GM23338 (cell line): ENCODE data around the gene GRIFIN. TPM values are rescaled to one million over a fixed set of nuclear protein-coding genes. Genes with fewer than 3 reads are reported as not detected.

Source experiments
- ATAC-seq: fragments of 200-7000 bp; cut with Tn5 transposase; 3 replicates; pipeline ENCODE4 v1.9.1; 2020
- DNase-seq: peaks from one replicate; pipeline ENCODE4 v3.0.0-alpha.2; 2015; ENCODE audit warnings: low spot score
- H2AFZ ChIP-seq: fragments of 200-600 bp; sonication (generic); 2 replicates; pipeline ENCODE4 v1.8.0; 2016; ENCODE audit warnings: antibody characterized with exemption, mild to moderate bottlenecking, moderate library complexity
- H3F3A ChIP-seq: fragments of 200-600 bp; sonication (generic); replicated peaks from 2 replicates; pipeline ENCODE4 v1.8.0; 2017; ENCODE audit warnings: antibody characterized with exemption, mixed run types, low read depth
- H3K27ac ChIP-seq: fragments of 200-600 bp; sonication (generic); 2 replicates; pipeline ENCODE4 v1.6.1; 2016; ENCODE audit warnings: low read depth
- H3K27me3 ChIP-seq: fragments of 200-600 bp; sonication (generic); 2 replicates; pipeline ENCODE4 v1.8.0; 2016; ENCODE audit warnings: mild to moderate bottlenecking, mixed run types, moderate library complexity; ENCODE audit not compliant: insufficient read depth
- H3K36me3 ChIP-seq: fragments of 200-600 bp; sonication (generic); 2 replicates; pipeline ENCODE4 v1.8.0; 2016; ENCODE audit warnings: mild to moderate bottlenecking; ENCODE audit not compliant: insufficient read depth
- H3K4me1 ChIP-seq: fragments of 200-600 bp; sonication (generic); 2 replicates; pipeline ENCODE4 v1.8.0; 2016; ENCODE audit warnings: mild to moderate bottlenecking, moderate library complexity; ENCODE audit not compliant: insufficient read depth
- H3K4me2 ChIP-seq: fragments of 200-600 bp; sonication (generic); 2 replicates; pipeline ENCODE4 v1.7.1; 2017; ENCODE audit warnings: mixed run types
- H3K4me3 ChIP-seq: fragments of 200-600 bp; sonication (generic); 2 replicates; pipeline ENCODE4 v1.6.1; 2016; ENCODE audit warnings: mixed run types
- H3K79me2 ChIP-seq: fragments of 200-600 bp; sonication (generic); replicated peaks from 2 replicates; pipeline ENCODE4 v1.8.0; 2017; ENCODE audit warnings: mild to moderate bottlenecking; ENCODE audit not compliant: insufficient read depth
- H3K9me2 ChIP-seq: fragments of 200-600 bp; sonication (generic); 2 replicates; pipeline ENCODE4 v1.8.0; 2017; ENCODE audit not compliant: insufficient read depth
- H4K20me1 ChIP-seq: fragments of 200-600 bp; sonication (generic); replicated peaks from 2 replicates; pipeline ENCODE4 v1.8.0; 2017; ENCODE audit warnings: mild to moderate bottlenecking; ENCODE audit not compliant: insufficient read depth
- H3K27ac Mint-ChIP-seq: 2 replicates; pipeline ENCODE4 v1.8.0; 2020; ENCODE audit warnings: inconsistent platforms, mild to moderate bottlenecking, moderate library complexity, mixed read lengths
- H3K27me3 Mint-ChIP-seq: 3 replicates; pipeline ENCODE4 v1.8.0; 2022; ENCODE audit warnings: low read depth, mild to moderate bottlenecking, moderate library complexity, mixed read lengths, inconsistent platforms; ENCODE audit not compliant: insufficient read depth, poor library complexity
- H3K36me3 Mint-ChIP-seq: 3 replicates; pipeline ENCODE4 v1.8.0; 2021; ENCODE audit warnings: low read depth, mild to moderate bottlenecking, inconsistent platforms, moderate library complexity, mixed read lengths
- H3K4me1 Mint-ChIP-seq: 3 replicates; pipeline ENCODE4 v1.8.0; 2020; ENCODE audit warnings: mild to moderate bottlenecking, inconsistent platforms, mixed read lengths
- H3K4me3 Mint-ChIP-seq: 3 replicates; pipeline ENCODE4 v1.8.0; 2021; ENCODE audit warnings: moderate library complexity, mild to moderate bottlenecking, inconsistent platforms, mixed read lengths
- H3K9me3 Mint-ChIP-seq: 3 replicates; pipeline ENCODE4 v1.8.0; 2020; ENCODE audit warnings: moderate library complexity, mild to moderate bottlenecking, inconsistent platforms, mixed read lengths
- CTCF ChIP-seq, 2 experiments: fragments of 200-600 bp in 1 of 2; sonication (generic) in 1 of 2; conservative IDR thresholded peaks; 2 replicates each; pipeline versions ENCODE4 v1.5.1 to v1.6.1; 2016 to 2017; ENCODE audit warnings: antibody characterized with exemption in 2 of 2, low read depth in 2 of 2, mild to moderate bottlenecking in 2 of 2, moderate library complexity in 1 of 2
- EZH2phosphoT487 ChIP-seq: fragments of 200-600 bp; sonication (generic); IDR thresholded peaks from one replicate; pipeline ENCODE4 v1.8.1; 2018; ENCODE audit warnings: antibody characterized with exemption; ENCODE audit not compliant: unreplicated experiment
- JUNB ChIP-seq: IDR thresholded peaks from one replicate; pipeline ENCODE4 v1.6.1; 2016; ENCODE audit warnings: antibody characterized with exemption; ENCODE audit not compliant: unreplicated experiment
- NANOG ChIP-seq: IDR thresholded peaks from 2 replicates; pipeline ENCODE4 v1.6.1; 2016; ENCODE audit warnings: antibody characterized with exemption, borderline replicate concordance
- STAT1 ChIP-seq: IDR thresholded peaks from one replicate; pipeline ENCODE4 v1.6.1; 2016; ENCODE audit warnings: antibody characterized with exemption; ENCODE audit not compliant: unreplicated experiment
- ZNF331 ChIP-seq: fragments of 250-450 bp; sonication (Bioruptor Pico); IDR thresholded peaks from 2 replicates; pipeline ENCODE4 v1.5.0; 2020; ENCODE audit warnings: low read depth, mild to moderate bottlenecking, moderate library complexity
- ZNF462 ChIP-seq: fragments of 250-450 bp; sonication (Bioruptor Pico); IDR thresholded peaks from 2 replicates; pipeline ENCODE4 v1.5.0; 2020; ENCODE audit warnings: mild to moderate bottlenecking, moderate library complexity
- polyA plus RNA-seq: library from polyadenylated mRNA; unstranded; fragments of >200 nt; fragmentation: Nextera tagmentation; extraction: Ambion mirVana; gene quantifications from 2 replicates; pipeline ENCODE4 v1.2.1, GENCODE V29; 2016
- total RNA-seq: library from RNA; depleted of rRNA; stranded (reverse); fragments of >200 nt; shearing (Covaris generic); gene quantifications from 2 replicates; pipeline ENCODE4 v1.2.3, GENCODE V29; 2014

GRIFIN gene
- total and polyA plus RNA-seq, 2 experiments from 2014 or later: not detected

GRCh38 chr7:2452643-2453270 lies 23.4 kb downstream of the GRIFIN start (continued):
- TF ChIP-seq ZNF462 (no peak), ZNF331 (CRISPR knock-in tag) (no peak), NANOG (no peak), JUNB (no peak), CTCF (conservative IDR thresholded peaks at IDR 0.05; ENCODE audit: low read depth in 2 of 2) (no peak), EZH2phosphoT487 (no peak)

GRCh38 chr7:2452074-2452507 lies 24.1 kb downstream of the GRIFIN start:
- no peaks in the 10 kb centered on the region for H3K27me3 ChIP-seq
- peak; percentile 64 for ATAC-seq
- H3K4me1 Mint-ChIP-seq: peaks cover 4% of the 10 kb centered on the region; the same call in 2 of the 3 replicates
- H3K4me3 Mint-ChIP-seq: no peak overlapping the region
- no peaks in the 10 kb centered on the region for H3K36me3 ChIP-seq
- peak overlapping the region; percentile 63; the same call in 1 of the 2 replicates for H2AFZ ChIP-seq
- H3K4me1 ChIP-seq: peaks cover 4% of the 10 kb centered on the region; the same call in 1 of the 2 replicates
- no peaks in the 10 kb centered on the region for H3K36me3 Mint-ChIP-seq
- no peaks in the 10 kb centered on the region for H4K20me1 ChIP-seq
- no peaks in the 10 kb centered on the region for H3K79me2 ChIP-seq
- TF ChIP-seq JUNB (no peak), NANOG (no peak), ZNF331 (CRISPR knock-in tag) (no peak), STAT1 (no peak), CTCF (conservative IDR thresholded peaks at IDR 0.05; ENCODE audit: low read depth in 2 of 2) (peak in 1 of 2 experiments; percentile 14; a peak in 1 of 4 replicates)
- peak overlapping the region; percentile 57; the same call in 1 of the 2 replicates for H3K4me2 ChIP-seq
- no peak overlapping the region for H3K27ac ChIP-seq
- H3K27ac Mint-ChIP-seq: peak overlapping the region; percentile 32
- H3F3A ChIP-seq: peaks cover 5% of the 10 kb centered on the region; the same call in 1 of the 2 replicates
- peaks cover 13% of the 10 kb centered on the region for H3K27me3 Mint-ChIP-seq
- no peak overlapping the region for H3K4me3 ChIP-seq
- no peaks in the 10 kb centered on the region for H3K9me2 ChIP-seq
- H3K9me3 Mint-ChIP-seq: peaks cover 4% of the 10 kb centered on the region; the same call in 1 of the 3 replicates
- DNase-seq: peak; percentile 51
